LoVo (cell line): ENCODE results near the gene PRDX2.
A peak's percentile ranks its signal among the peaks of the same experiment; 100 is the strongest.
"Not testable (repeated sequence)": the region's sequence is repeated elsewhere in the genome, so short reads cannot be mapped to it uniquely, and the experiment has no call there.

ENCODE experiments used
- DNase-seq: peaks from one replicate; pipeline ENCODE4 v3.0.0-alpha.2; 2016; ENCODE audit warnings: low spot score

PRDX2 gene

GRCh38 chr19:12801466-12802266, at the start of gene PRDX2, which contains the start of gene THSD8:
PRDX2 (minus strand) TSS chr19:12801800; CDS start chr19:12801261, 539 bp downstream.
THSD8 (plus strand) TSS chr19:12802069; CDS start chr19:12802072, 3 bp downstream.
- DNase-seq: peak; percentile 84

GRCh38 chr19:12847159-12848139, 45.8 kb upstream of the PRDX2 start:
- peak; percentile 82 for DNase-seq

- DNase-seq: not testable (repeated sequence)
Observed at GRCh38 chr19:12846613-12847012, 45.0 kb upstream of the PRDX2 start.

GRCh38 chr19:12843999-12844732, 42.6 kb upstream of the PRDX2 start:
- no peak for DNase-seq

GRCh38 chr19:12843328-12843727, 41.7 kb upstream of the PRDX2 start:
- no peak for DNase-seq

- no peak for DNase-seq
Observed at GRCh38 chr19:12842511-12842910, 40.9 kb upstream of the PRDX2 start.

GRCh38 chr19:12841094-12841493, 39.5 kb upstream of the PRDX2 start:
- no peak for DNase-seq

GRCh38 chr19:12840091-12841079, 38.8 kb upstream of the PRDX2 start:
- peak; percentile 67 for DNase-seq

- no peak for DNase-seq
Observed at GRCh38 chr19:12838886-12839756, 37.5 kb upstream of the PRDX2 start.

GRCh38 chr19:12838182-12838885, 36.7 kb upstream of the PRDX2 start, which contains the start of gene MAST1:
MAST1 (plus strand) TSS chr19:12838515; CDS start chr19:12838573, 58 bp downstream.
- peak; percentile 75 for DNase-seq

- no peak for DNase-seq
Observed at GRCh38 chr19:12837225-12837624, 35.6 kb upstream of the PRDX2 start.

GRCh38 chr19:12836529-12836863, 34.9 kb upstream of the PRDX2 start:
- DNase-seq: no peak

- no peak for DNase-seq
Observed at GRCh38 chr19:12834976-12835757, 33.6 kb upstream of the PRDX2 start.

GRCh38 chr19:12834566-12834943, 33.0 kb upstream of the PRDX2 start, which contains the start of gene RTBDN:
RTBDN (minus strand) TSS chr19:12834579; CDS start chr19:12829979, 4,600 bp downstream.
- DNase-seq: no peak

- DNase-seq: peak; percentile 53
Observed at GRCh38 chr19:12833738-12834565, 32.4 kb upstream of the PRDX2 start.

GRCh38 chr19:12833418-12833737, 31.8 kb upstream of the PRDX2 start:
- DNase-seq: no peak

- DNase-seq: no peak
Observed at GRCh38 chr19:12828494-12828893, 26.9 kb upstream of the PRDX2 start.
